NCI-H82 treated with DMSO at 0.1 percent for 48 hours (cell line): ENCODE measurements around the gene CES2.
"Not testable (repeated sequence)": the region's sequence is repeated elsewhere in the genome, so short reads cannot be mapped to it uniquely, and the experiment has no call there.

Source experiments
- DNase-seq: peaks from one replicate; lab custom pipeline; 2025; ENCODE audit not compliant: unreplicated experiment; lab: John Stamatoyannopoulos, UW

The CES2 gene

DNA sequence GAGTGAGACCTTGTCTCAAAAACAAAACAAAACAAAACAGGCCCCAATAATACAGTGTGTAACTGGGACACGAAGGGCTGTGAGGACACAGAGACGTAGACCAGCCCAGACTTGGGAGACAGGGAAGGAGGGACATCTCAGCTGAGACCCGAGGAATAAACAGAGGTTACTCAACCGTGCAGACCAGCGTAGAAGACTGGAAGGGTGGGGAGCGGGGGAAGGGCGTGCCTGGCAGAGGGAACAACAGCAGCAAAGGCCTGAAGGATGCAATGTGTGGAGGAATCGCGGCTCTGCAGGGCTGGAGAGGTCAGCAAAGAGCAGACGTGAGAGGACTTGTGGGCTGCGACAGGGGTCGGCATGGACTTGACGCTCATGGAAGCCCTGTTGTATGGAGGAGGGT is 41.4 kb downstream of the CES2 start:
- no peak for DNase-seq

DNA sequence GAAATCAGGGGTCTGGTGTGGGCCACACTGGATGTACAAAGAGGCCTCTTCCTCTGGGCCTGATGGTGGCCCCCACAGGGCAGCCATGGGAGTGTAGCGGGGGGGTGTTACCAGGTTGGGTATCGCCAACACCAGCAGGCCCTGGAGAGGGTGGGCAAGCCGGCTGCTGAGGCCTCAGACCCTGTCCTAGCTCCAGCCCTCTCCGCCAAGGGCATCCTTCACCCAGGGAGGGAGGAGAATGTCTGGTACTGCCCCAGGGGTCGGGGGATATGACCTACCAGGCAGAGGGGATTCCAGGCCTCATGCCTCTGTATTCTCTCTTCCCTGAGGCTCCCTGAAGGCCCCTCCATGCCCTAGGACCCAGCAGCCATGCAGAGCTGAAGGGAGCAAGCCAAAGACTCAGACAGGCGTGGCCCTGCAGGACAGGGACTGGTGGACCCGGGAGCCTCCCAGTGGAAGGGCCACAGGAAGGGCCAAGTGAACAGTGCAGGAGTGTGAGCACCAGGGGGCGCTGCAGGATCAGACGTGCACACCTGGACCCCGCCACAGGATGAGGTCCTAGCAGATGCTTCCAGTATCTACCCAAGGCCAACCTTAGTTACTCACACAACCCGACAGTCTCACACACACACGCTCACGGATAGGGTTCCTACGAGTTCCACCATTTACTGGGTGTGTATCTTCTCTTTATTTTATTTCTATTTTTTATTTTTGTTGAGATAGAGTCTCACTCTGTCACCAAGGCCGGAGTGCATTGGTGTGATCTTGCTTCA is 42.2 kb downstream of the CES2 start:
- DNase-seq = peak; percentile 81

DNA sequence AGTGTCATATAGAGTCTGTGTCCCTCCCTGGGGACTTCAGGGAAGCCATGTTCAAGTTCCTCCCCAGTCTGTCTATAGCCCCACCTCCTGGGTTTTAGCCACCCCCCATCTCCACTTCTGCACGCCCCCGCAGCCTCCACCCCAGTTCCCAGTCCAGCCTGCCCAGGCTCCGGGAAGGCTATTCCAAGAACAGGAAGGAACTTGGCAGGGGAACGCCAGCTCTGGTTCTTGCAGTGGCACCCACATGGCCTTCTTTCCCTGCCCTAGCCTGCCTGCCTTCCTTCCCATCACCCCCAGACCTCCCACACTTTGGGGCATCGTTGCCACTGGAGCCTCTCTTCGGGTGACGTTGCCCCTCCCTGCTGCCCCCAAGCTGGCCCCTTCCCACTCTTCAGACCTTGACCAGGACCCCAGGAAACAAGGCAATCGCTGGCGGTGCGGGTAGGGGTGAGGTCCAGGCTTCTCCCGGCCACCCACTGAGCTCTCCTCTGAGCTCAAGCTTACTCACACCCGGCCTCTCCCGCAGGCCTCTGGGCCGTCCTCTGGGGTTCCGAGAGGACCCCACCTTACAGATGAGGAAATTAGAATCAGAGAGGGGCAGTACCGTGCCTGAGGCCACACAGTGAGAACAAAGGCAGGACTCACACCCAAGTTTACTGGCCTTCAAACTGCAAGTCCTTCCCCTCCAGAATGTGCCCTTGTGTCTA is 43.8 kb downstream of the CES2 start:
- DNase-seq = no peak

DNA sequence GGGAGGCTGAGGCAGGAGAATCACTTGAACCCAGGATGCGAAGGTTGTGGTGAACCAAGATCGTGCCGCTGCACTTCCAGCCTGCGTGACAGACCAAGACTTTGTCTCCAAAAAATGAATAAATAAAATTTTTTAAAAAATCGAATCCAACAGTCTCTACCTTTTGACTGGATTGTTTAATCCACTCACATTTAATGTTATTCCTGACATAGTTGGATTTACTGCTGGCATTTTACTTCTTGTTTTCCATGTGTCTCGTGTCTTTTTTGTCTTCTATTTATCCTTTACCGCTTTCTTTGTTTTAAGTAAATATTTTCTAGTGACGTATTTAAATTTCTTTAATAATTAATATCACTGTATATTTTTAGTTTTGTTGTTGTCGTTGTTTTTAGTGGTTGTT is 47.7 kb downstream of the CES2 start:
- DNase-seq = no peak

DNA sequence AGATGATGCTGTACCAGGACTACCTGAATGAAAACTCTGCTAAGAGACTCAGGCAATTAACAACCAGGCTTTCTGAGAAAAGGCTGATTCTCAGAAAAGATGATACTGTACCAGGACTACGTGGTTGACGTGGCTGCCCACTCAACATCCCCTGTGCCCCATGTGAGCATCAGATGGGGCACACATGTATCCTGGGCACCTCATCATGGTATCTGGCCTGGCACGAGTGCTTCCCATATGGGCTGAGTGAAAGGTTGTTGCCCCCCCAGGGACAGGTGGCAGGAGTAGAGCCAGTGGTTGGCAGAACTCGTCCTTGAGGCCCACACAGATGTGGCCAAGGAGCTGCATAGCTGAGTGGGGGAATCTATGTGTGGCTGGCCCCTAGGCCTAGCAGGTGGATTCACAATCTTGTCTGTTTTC is 49.6 kb downstream of the CES2 start:
- no peak for DNase-seq

DNA sequence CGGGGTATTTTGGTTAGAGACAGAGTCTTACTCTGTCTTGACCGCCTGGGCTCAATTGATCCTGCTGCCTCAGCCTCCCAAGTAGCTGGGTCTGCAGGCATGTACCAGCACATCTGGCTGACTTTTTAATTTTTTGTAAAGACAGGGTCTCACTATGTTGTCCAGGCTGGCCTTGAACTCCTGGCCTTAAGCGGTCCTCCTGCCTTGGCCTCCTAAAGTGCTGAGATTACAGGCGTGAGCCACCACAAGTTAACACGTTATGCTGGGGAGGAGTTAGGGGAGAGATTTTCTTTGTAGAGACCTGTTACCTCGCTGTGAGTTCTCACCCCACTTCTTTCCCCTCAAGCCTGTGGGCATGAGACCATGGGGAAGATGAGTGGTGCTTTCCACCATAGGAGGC is 51.2 kb downstream of the CES2 start:
- DNase-seq = no peak

DNA sequence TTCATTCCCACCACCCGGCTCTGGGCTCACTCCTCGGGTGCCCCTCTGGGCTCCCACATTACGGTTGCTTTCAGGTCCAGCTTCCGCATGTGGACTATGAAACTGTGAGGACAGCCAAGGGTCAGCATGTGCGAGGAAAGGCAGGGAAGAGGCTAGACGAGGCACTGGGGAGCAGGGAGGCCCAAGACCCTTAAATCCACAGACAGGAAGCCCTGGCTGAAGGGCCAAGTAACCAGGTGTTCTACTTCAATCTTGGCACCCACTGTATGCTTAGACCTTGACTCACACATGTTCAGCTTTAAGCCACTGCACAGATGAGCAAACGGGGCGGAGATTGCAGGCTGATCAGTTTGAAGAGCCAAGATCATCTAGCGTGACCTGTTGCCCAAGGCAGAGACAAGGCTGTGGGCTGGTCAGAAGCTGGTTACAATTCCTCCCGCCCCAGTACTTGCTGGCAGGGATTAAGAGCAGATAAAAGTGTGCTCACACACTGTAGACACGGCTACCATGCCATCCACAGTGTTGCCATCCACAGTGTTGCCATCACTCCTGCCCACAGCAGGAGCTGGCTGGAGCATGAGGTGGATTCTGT is 53.0 kb downstream of the CES2 start, which contains the start of gene CES4A:
Gene CES4A, plus strand, starts transcription at position 393 of the 592 bp plus-strand sequence. Its CDS starts 184 bp downstream, at position 577.
- DNase-seq = no peak

DNA sequence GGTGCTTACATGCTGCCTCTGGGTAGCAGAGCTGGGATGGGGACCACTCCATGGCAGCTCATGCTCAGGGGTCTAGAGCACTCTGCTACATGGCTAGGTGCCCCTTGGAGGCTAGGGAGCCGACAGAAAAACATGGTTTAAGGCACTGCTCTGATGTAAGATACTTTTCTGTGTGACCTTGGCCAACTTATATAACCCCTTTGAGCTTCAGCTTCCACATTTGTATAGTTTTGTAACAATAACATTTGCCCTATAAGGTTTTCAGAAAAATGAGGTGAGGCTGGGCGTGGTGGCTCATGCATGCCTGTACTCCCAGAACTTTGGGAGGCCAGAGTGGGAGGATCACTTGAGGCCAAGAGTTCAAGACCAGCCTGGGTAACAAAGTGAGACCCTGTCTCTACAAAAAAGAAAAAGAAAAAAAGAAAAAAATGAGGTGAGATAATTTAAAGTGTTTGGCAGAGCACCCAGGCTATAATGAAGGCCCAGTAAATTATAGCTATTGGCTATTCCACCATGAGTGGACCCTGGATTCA is 56.3 kb downstream of the CES2 start:
- no peak for DNase-seq

DNA sequence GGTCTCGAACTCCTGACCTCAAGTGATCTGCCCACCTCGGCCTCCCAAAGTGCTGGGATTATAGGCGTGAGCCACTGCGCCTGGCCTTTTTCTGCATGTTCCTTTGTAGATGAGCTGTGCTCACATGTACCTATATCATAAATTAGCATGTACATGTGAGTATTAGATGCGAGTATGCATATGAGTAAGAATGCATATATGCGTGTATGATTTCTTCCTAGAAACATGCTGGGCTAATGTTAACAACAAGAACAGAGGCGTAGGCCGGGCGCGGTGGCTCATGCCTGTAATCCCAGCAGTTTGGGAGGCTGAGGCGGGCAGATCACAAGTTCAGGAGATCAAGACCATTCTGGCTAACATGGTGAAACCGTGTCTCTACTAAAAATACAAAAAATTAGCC is 58.2 kb downstream of the CES2 start:
- not testable (repeated sequence) for DNase-seq
